ENCODE data around the gene SYTL1.

DNA sequence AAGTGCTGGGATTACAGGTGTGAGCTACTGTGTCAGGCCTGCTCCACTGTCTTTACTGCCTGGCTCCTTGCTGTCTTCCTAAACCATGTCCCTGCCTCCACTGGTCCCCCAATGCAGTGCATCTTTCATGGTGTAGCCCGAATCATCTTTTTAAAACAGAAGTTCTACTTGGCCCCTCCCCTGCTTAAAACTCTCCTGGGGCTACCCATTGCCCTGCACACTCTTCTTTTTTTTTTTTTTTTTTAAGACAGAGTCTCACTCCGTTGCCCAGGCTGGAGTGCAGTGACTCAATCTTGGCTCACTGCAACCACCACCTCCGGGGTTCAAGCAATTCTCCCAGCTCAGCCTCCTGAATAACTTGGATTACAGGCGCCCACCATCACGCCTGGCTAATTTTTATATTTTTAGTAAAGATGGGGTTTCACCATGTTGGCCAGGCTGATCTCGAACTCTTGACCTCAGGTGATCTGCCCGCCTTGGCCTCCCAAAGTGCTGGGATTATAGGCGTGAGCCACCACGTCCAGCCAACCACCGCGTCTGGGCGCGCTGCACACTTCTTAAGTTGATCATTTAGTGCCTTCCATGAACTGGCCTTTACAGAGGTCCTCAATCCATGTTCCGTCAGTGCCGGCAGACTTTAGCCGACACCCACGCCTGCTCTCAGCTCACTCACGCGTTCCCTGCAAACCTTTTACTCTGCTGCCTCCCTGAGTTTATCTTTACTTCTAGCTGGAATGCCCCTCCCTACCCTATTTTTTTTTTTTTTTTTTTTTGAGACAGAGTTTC lies 30.4 kb downstream of the SYTL1 start:
- TF ChIP-seq EP300 (conservative IDR thresholded peaks at IDR 0.05; ENCODE audit: poor library complexity, severe bottlenecking) = no peak
- TF ChIP-seq CTCF (IDR thresholded peaks at IDR 0.05; ENCODE audit: poor library complexity, severe bottlenecking) = no peak
- no peak for TF ChIP-seq TAF1 (IDR thresholded peaks at IDR 0.05; ENCODE audit: low read depth)

Data from neural cell (in vitro differentiated cells).